ENCODE data around the gene KCNIP4. TPM values are rescaled to one million over a fixed set of nuclear protein-coding genes. Genes with fewer than 3 reads are reported as not detected.

Gene KCNIP4
- total and polyA plus RNA-seq, 9 of the 15 experiments (the other 6 are each of a cell fraction or from before 2014, with no cell fraction given): 0.25 to 0.41 TPM; not detected in 7

- TF ChIP-seq ZBTB49 (CRISPR knock-in tag; IDR thresholded peaks at IDR 0.05; ENCODE audit: borderline replicate concordance): no peak
- TF ChIP-seq ZNF445 (CRISPR knock-in tag; IDR thresholded peaks at IDR 0.05; ENCODE audit: low read depth): no peak
These were observed 169.9 kb downstream of the KCNIP4 start (continued) for GRCh38 chr4:21778702-21779101.

DNA sequence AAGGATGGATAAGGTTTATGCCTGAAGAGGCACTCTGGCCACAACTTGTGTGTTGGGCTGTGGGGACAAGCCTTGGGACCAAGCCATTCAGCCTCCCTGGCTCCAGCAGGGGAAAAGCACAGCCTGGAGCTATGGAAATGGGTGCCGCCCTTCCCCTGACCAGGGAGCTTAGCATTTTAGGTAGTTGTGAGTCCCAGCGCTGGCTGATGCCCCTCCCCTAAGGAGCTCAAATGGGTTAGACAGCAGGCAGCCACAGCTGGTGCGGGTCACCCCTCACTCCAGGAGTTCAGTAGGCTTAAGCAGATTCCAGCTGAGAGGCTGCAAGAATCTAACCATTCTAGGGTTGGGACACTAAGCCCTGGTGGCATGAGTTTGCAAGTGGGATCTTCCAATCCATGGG, 172.9 kb downstream of the KCNIP4 start:
- in situ Hi-C loops (cut with MboI): no loop called here
- Histone ChIP-seq H2AFZ (ENCODE audit: low read depth, low read length) (no peak overlapping the region), H4K20me1 (replicated peaks; ENCODE audit: control insufficient read depth, insufficient read depth, low read length) (no peaks in the 10 kb centered on the region), H3K4me2 (ENCODE audit: insufficient read depth, low read length) (no peak overlapping the region), H3K36me3 (ENCODE audit: control insufficient read depth, insufficient read depth, low read length) (no peaks in the 10 kb centered on the region), H3K27ac (ENCODE audit: extremely low read depth, low read depth, low read length) (no peak overlapping the region), H3K9me3 (replicated peaks; ENCODE audit: control insufficient read depth, insufficient read depth, low read depth, low read length) (no peaks in the 10 kb centered on the region), H3K4me3 (no peak overlapping the region), H3K4me1 (replicated peaks in 1 of 2; ENCODE audit: control insufficient read depth in 2 of 2, insufficient read depth in 2 of 2, low read length in 2 of 2) (no peaks in the 10 kb centered on the region), H3K9me1 (ENCODE audit: control insufficient read depth, insufficient read depth, low read length) (no peaks in the 10 kb centered on the region), H3K27me3 (ENCODE audit: control insufficient read depth in 2 of 2, insufficient read depth in 2 of 2, low read length in 2 of 2) (no peaks in the 10 kb centered on the region), H3K9ac (ENCODE audit: insufficient read depth in 1 of 2, low read depth in 2 of 2, low read length in 2 of 2) (no peak overlapping the region), H3K79me2 (ENCODE audit: control insufficient read depth, insufficient read depth, low read length) (no peaks in the 10 kb centered on the region)
- intact Hi-C loops (cut with micrococcal nuclease): no loop called here
- no peak for FAIRE-seq
- DNase-seq (ENCODE audit: extremely low read depth in 1 of 4, low spot score in 3 of 4): no peak
- ChIA-PET CTCF (ENCODE audit: low intra/inter-chr PET ratio) (no interaction called here), POLR2A (interaction anchor here (0.5 kb wide), 1 partner anchor 1221 kb away, joined by 3 read pairs; no protein-coding TSS in a partner anchor)
- TF ChIP-seq SIX5 (IDR thresholded peaks at IDR 0.05; ENCODE audit: borderline replicate concordance in 1 of 2, insufficient read depth in 1 of 2, low read depth in 1 of 2, low read length in 2 of 2): no peak
- TF ChIP-seq SLC30A9 (CRISPR knock-in tag; IDR thresholded peaks at IDR 0.05): no peak
- TF ChIP-seq CXXC5 (CRISPR knock-in tag; IDR thresholded peaks at IDR 0.05): no peak
- no peak for TF ChIP-seq EHMT2 (IDR thresholded peaks at IDR 0.05)
- no peak for TF ChIP-seq ZNF41 (CRISPR knock-in tag; conservative IDR thresholded peaks at IDR 0.05)
- TF ChIP-seq ZNF707 (CRISPR knock-in tag; conservative IDR thresholded peaks at IDR 0.05): no peak
- TF ChIP-seq KLF10 (CRISPR knock-in tag; IDR thresholded peaks at IDR 0.05): no peak
- no peak for TF ChIP-seq ZNF232 (CRISPR knock-in tag; IDR thresholded peaks at IDR 0.05)
- TF ChIP-seq RCOR1 (IDR thresholded peaks at IDR 0.05; ENCODE audit: borderline replicate concordance in 1 of 2, low read depth in 2 of 2, low read length in 2 of 2): no peak
- TF ChIP-seq ZNF143 (CRISPR knock-in tag; IDR thresholded peaks at IDR 0.05): no peak
- no peak for TF ChIP-seq DDX20 (tag; IDR thresholded peaks at IDR 0.05; ENCODE audit: low read depth)
- TF ChIP-seq MIER1 (IDR thresholded peaks at IDR 0.05; ENCODE audit: low read depth): no peak
- TF ChIP-seq, protein P1, sequence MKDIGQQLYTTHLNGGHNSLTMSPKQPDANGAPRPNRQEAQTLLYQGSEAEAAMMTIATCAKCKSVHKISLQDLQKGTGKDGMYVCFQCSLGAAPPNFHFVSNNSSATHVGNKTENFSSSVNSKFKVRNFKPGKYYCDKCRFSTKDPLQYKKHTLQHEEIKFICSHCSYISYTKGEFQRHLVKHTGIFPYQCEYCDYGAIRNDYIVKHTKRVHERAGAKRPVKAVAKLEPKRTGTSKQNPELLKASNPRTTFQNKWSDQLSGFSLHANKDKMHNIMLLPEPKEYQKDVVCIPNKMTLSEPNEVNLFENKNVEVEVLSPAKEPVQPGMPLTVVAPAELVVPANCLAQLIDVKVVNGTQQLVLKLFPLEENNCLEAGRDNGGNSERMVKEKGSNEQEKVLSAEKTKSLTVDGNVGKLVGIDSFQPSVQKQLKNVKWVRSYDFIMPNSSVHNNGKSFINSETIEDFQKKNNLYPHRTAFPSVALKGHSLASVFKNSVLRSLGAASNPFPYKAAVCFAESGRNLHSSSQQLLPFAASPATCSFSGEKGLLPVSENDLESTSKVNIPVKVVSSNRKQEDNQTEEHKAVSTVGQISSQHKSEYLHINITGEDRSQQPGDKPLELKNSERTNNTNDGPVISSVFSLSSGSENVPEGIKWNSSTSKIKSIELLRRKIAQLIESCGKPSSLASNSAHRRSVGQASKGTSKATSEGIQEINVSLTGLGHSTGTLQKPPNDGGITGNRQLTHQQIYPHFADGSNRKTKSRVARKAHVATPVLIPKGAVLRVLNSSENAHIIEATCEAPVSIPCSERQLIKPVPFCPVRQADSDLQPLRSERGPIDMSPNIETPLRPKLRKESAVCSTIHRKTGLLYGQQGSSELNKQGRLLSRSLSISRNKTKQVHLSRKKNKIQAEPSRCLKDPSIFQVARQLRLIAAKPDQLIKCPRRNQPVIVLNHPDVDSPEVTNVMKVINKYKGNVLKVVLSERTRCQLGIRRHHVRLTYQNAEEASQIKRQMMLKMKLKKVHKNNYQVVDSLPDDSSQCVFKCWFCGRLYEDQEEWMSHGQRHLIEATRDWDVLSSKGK (CRISPR knock-in tag; IDR thresholded peaks at IDR 0.05): no peak
- no peak for TF ChIP-seq TAL1 (IDR thresholded peaks at IDR 0.05)
- TF ChIP-seq U2AF1 (optimal IDR thresholded peaks at IDR 0.05; ENCODE audit: low read depth, low read length): no peak
- ATAC-seq: no peak
- no TSS peak for BruUV-seq (replicated peaks)
- 0% methylated on average over 2 of the region's 3 CpGs for WGBS (ENCODE audit: insufficient coverage, low coverage, missing lambda C conversion rate)
